ENCODE measurements around the gene CLASRP.

- TF ChIP-seq CTCF (optimal IDR thresholded peaks at IDR 0.05 in 1 of 3, IDR thresholded peaks at IDR 0.05 in 1 of 3, conservative IDR thresholded peaks at IDR 0.05 in 1 of 3; ENCODE audit: extremely low read depth in 1 of 3, insufficient read depth in 2 of 3, low read length in 3 of 3) (no peak), EZH2 (IDR thresholded peaks at IDR 0.05; ENCODE audit: low read length) (no peak)
Measured at GRCh38 chr19:45046355-45046754, 7.5 kb downstream of the CLASRP start.
